SHP77 (cell line): ENCODE data around the gene RBFOX2.
"Not testable (repeated sequence)": the region's sequence is repeated elsewhere in the genome, so short reads cannot be mapped to it uniquely, and the experiment has no call there.

ENCODE experiments used
- DNase-seq, 2 experiments: peaks; one replicate each; lab custom pipeline; 2025; lab: John Stamatoyannopoulos, UW

The RBFOX2 gene

GRCh38 chr22:36028646-36029405, at the start of gene RBFOX2:
Gene RBFOX2, minus strand, starts transcription at chr22:36028824. Its CDS starts 399 bp downstream, at chr22:36028425.
- peak; percentile 97 to 98 for DNase-seq

GRCh38 chr22:36077271-36077670, 48.6 kb upstream of the RBFOX2 start:
- DNase-seq: no peak

GRCh38 chr22:36075724-36076123, 47.1 kb upstream of the RBFOX2 start:
- no peak for DNase-seq

- DNase-seq: no peak
These were observed 46.6 kb upstream of the RBFOX2 start for GRCh38 chr22:36075230-36075629.

GRCh38 chr22:36073476-36073875, 44.9 kb upstream of the RBFOX2 start:
- DNase-seq: no peak

GRCh38 chr22:36070645-36071044, 42.0 kb upstream of the RBFOX2 start:
- DNase-seq: not testable (repeated sequence)

- DNase-seq: no peak
These were observed 40.7 kb upstream of the RBFOX2 start for GRCh38 chr22:36069368-36069767.

GRCh38 chr22:36068776-36069344, 40.2 kb upstream of the RBFOX2 start:
- DNase-seq: no peak

GRCh38 chr22:36067235-36067558, 38.6 kb upstream of the RBFOX2 start:
- no peak for DNase-seq

- peak; percentile 90 to 94 for DNase-seq
These were observed 37.3 kb upstream of the RBFOX2 start for GRCh38 chr22:36065775-36066544.

- DNase-seq: no peak
These were observed 36.8 kb upstream of the RBFOX2 start for GRCh38 chr22:36065462-36065774.

- DNase-seq: no peak
These were observed 35.7 kb upstream of the RBFOX2 start for GRCh38 chr22:36064358-36064757.

GRCh38 chr22:36056980-36057379, 28.4 kb upstream of the RBFOX2 start:
- no peak for DNase-seq

- no peak for DNase-seq
These were observed 27.0 kb upstream of the RBFOX2 start for GRCh38 chr22:36055376-36056295.

- DNase-seq: not testable (repeated sequence)
These were observed 25.8 kb upstream of the RBFOX2 start for GRCh38 chr22:36054446-36054845.

- DNase-seq: no peak
These were observed 24.9 kb upstream of the RBFOX2 start for GRCh38 chr22:36053242-36054147.

GRCh38 chr22:36052505-36052941, 23.9 kb upstream of the RBFOX2 start:
- DNase-seq: no peak

- DNase-seq: no peak
These were observed 21.0 kb upstream of the RBFOX2 start for GRCh38 chr22:36049678-36049997.

GRCh38 chr22:36048911-36049677, 20.5 kb upstream of the RBFOX2 start:
- DNase-seq: no peak

GRCh38 chr22:36044517-36044916, 15.9 kb upstream of the RBFOX2 start:
- DNase-seq: not testable (repeated sequence)
